K562 (cell line): ENCODE measurements around the gene RHOT1. TPM values are rescaled to one million over a fixed set of nuclear protein-coding genes. Genes with fewer than 3 reads are reported as not detected.

Experiments used
- ATAC-seq: fragments of 200-7000 bp; cut with Tn5 transposase; 3 replicates; pipeline ENCODE4 v1.9.1; 2020; ENCODE audit warnings: moderate library complexity
- BruUV-seq: library from RNA; stranded (reverse); fragments of 400-500 nt; replicated peaks from 2 replicates; lab custom pipeline; 2021; lab: Mats Ljungman, UMichigan
- CTCF ChIA-PET: fragments of 300-600 bp; formaldehyde crosslinking; extraction: SDS; loops from one replicate; lab custom pipeline; 2021; ENCODE audit warnings: low intra/inter-chr PET ratio; lab: Yijun Ruan, JAX
- POLR2A ChIA-PET: fragments of 300-600, 350-650 bp; sonication (Branson Sonifier 250); formaldehyde crosslinking; extraction: SDS; loops from one replicate; lab custom pipeline; 2021; ENCODE audit warnings: antibody characterized with exemption, inconsistent platforms; lab: Yijun Ruan, JAX
- DNase-seq, 4 experiments: peaks; one replicate each; pipeline versions ENCODE4 v3.0.0 to v3.0.0-alpha.2; 2011 to 2018; ENCODE audit warnings: low spot score in 3 of 4, mixed read lengths in 3 of 4; ENCODE audit errors: extremely low read depth in 1 of 4
- FAIRE-seq: peaks from 2 replicates; lab custom pipeline; 2011; peaks lifted over from hg19 to GRCh38; lab: Jason Lieb, UNC
- H2AFZ ChIP-seq: 2 replicates; pipeline ENCODE4 v1.6.0; 2011; ENCODE audit warnings: low read depth, low read length, control low read depth, inconsistent platforms
- H3K27ac ChIP-seq: fragments of 200-600 bp; 3 replicates; pipeline ENCODE4 v1.8.0; 2011; ENCODE audit warnings: low read depth, mild to moderate bottlenecking, control low read depth, inconsistent platforms, low read length, moderate library complexity, mixed read lengths; ENCODE audit errors: extremely low read depth
- H3K27me3 ChIP-seq, 2 experiments: fragments of 300-600 bp in 1 of 2; 2 replicates in 1 of 2; 3 replicates in 1 of 2; pipeline versions ENCODE4 v1.6.0 to v1.8.0; 2011; ENCODE audit warnings: inconsistent platforms in 2 of 2, low read length in 2 of 2, mild to moderate bottlenecking in 1 of 2, mixed read lengths in 1 of 2, moderate library complexity in 1 of 2; ENCODE audit not compliant: control insufficient read depth in 2 of 2, insufficient read depth in 2 of 2
- H3K36me3 ChIP-seq: fragments of 300-600 bp; 3 replicates; pipeline ENCODE4 v1.8.0; 2011; ENCODE audit warnings: mild to moderate bottlenecking, low read length, inconsistent platforms; ENCODE audit not compliant: control insufficient read depth, insufficient read depth
- H3K4me1 ChIP-seq, 2 experiments: fragments of 200-600 bp in 1 of 2; replicated peaks in 1 of 2; 2 replicates in 1 of 2; 3 replicates in 1 of 2; pipeline versions ENCODE4 v1.5.1 to v1.8.0; 2011; ENCODE audit warnings: inconsistent platforms in 2 of 2, low read length in 2 of 2, mild to moderate bottlenecking in 1 of 2, mixed read lengths in 1 of 2, moderate library complexity in 1 of 2; ENCODE audit not compliant: control insufficient read depth in 2 of 2, insufficient read depth in 2 of 2
- H3K4me2 ChIP-seq: 2 replicates; pipeline ENCODE4 v1.6.1; 2011; ENCODE audit warnings: low read length, control low read depth, inconsistent platforms, mixed read lengths; ENCODE audit not compliant: insufficient read depth
- H3K4me3 ChIP-seq: fragments of 200-600 bp; sonication (generic), shearing (Covaris generic); 2 replicates; pipeline ENCODE4 v1.5.1; 2016; ENCODE audit warnings: control low read depth, inconsistent platforms
- H3K79me2 ChIP-seq: fragments of 200-600 bp; 3 replicates; pipeline ENCODE4 v1.8.0; 2011; ENCODE audit warnings: low read length, inconsistent platforms; ENCODE audit not compliant: control insufficient read depth, insufficient read depth
- H3K9ac ChIP-seq, 2 experiments: 2 replicates each; pipeline versions ENCODE4 v1.6.0 to v1.6.1; 2011; ENCODE audit warnings: low read depth in 2 of 2, low read length in 2 of 2, control low read depth in 1 of 2, inconsistent platforms in 1 of 2, mild to moderate bottlenecking in 1 of 2, mixed read lengths in 1 of 2; ENCODE audit not compliant: insufficient read depth in 1 of 2
- H3K9me1 ChIP-seq: one replicate; pipeline ENCODE4 v1.6.0; 2011; ENCODE audit warnings: inconsistent platforms, mild to moderate bottlenecking, low read length, moderate library complexity; ENCODE audit not compliant: control insufficient read depth, insufficient read depth
- H3K9me3 ChIP-seq: replicated peaks from 2 replicates; pipeline ENCODE4 v1.5.1; 2011; ENCODE audit warnings: low read depth, low read length, inconsistent platforms; ENCODE audit not compliant: control insufficient read depth, insufficient read depth
- H4K20me1 ChIP-seq: replicated peaks from 2 replicates; pipeline ENCODE4 v1.6.1; 2011; ENCODE audit warnings: low read length, inconsistent platforms, mixed read lengths; ENCODE audit not compliant: control insufficient read depth, insufficient read depth
- CBX3 ChIP-seq, 2 experiments: IDR thresholded peaks; 1 replicate in 1 of 2; 2 replicates in 1 of 2; pipeline ENCODE4 v1.6.1; 2012; ENCODE audit warnings: inconsistent platforms in 2 of 2, low read length in 2 of 2, borderline replicate concordance in 1 of 2, control low read depth in 1 of 2
- MNT ChIP-seq, 2 experiments: fragments of 450-650 bp; conservative IDR thresholded peaks; 2 replicates each; pipeline ENCODE4 v1.6.1; 2017; ENCODE audit warnings: mild to moderate bottlenecking in 2 of 2, moderate library complexity in 2 of 2
- MXI1 ChIP-seq: IDR thresholded peaks from 2 replicates; pipeline ENCODE4 v1.6.1; 2011; ENCODE audit warnings: low read depth, mild to moderate bottlenecking, improper control_type of control experiment, low read length
- NBN ChIP-seq: fragments of 450-650 bp; IDR thresholded peaks from 2 replicates; pipeline ENCODE4 v1.6.1; 2016; ENCODE audit warnings: low read depth, mild to moderate bottlenecking
- TOE1 ChIP-seq, 2 experiments: fragments of 450-650 bp in 1 of 2; sonication (generic) in 1 of 2; formaldehyde crosslinking in 1 of 2; IDR thresholded peaks; 2 replicates each; pipeline versions ENCODE4 v1.7.1 to v1.8.0; 2016 to 2022; ENCODE audit warnings: borderline replicate concordance in 2 of 2, mild to moderate bottlenecking in 2 of 2, antibody characterized with exemption in 1 of 2, inconsistent platforms in 1 of 2, low read depth in 1 of 2, missing genetic modification reagents in 1 of 2, moderate library complexity in 1 of 2
- ZNF3 ChIP-seq: fragments of 250-450 bp; sonication (Bioruptor Pico); IDR thresholded peaks from 2 replicates; pipeline ENCODE4 v1.5.0; 2021; ENCODE audit warnings: mild to moderate bottlenecking, moderate library complexity
- WGBS: fragments of 100-300 bp; shearing (Covaris generic); methylation state at CpG from one replicate; pipeline ENCODE4 v1.1.6; 2016; ENCODE audit warnings: low coverage, mixed read lengths; ENCODE audit not compliant: insufficient coverage; ENCODE audit errors: missing lambda C conversion rate; 5-methylcytosine and 5-hydroxymethylcytosine counted together
- in situ Hi-C: fragments of 300-500 bp; cut with MboI; formaldehyde crosslinking; loops from 4 replicates; pipeline ENCODE4 v1.15.0; 2018; ENCODE audit warnings: inconsistent platforms, mixed read lengths
- intact Hi-C: fragments of 100-400 bp; cut with micrococcal nuclease; formaldehyde crosslinking; loops from 2 replicates; pipeline ENCODE4 v1.14.2; 2022
- polyA plus RNA-seq, 8 experiments: library from polyadenylated mRNA; depleted of rRNA in 4 of 8; stranded (reverse) in 5 of 8; unstranded in 3 of 8; fragments of >200 nt; fragmentation: Nextera tagmentation in 2 of 8; fragmentation: Illumina TruSeq in 1 of 8; extraction: Ambion mirVana in 2 of 8; extraction: Trizol in 1 of 8; gene quantifications; 2 replicates each; pipeline versions ENCODE4 v1.2.1 to v1.2.3, GENCODE V29; 2011 to 2014; ENCODE audit warnings: inconsistent platforms in 1 of 8, missing spikeins in 1 of 8
- total RNA-seq, 7 experiments: library from RNA; depleted of rRNA in 6 of 7; stranded (reverse); fragments of >200 nt in 6 of 7; fragmentation: Illumina TruSeq in 2 of 7; extraction: Trizol in 2 of 7; gene quantifications; 2 replicates each; pipeline versions ENCODE4 v1.2.1 to v1.2.3, GENCODE V29; 2011 to 2021; ENCODE audit warnings: low replicate concordance in 1 of 7

Gene RHOT1
- total and polyA plus RNA-seq, 9 of the 15 experiments (the other 6 are each of a cell fraction or from before 2014, with no cell fraction given): 23.0 to 101 (median 32.2) TPM

- BruUV-seq: no TSS peak
- no peaks in the 10 kb centered on the region for H3K27me3 ChIP-seq
- 50% methylated on average over 2 of the region's 2 CpGs for WGBS
- H3K4me2 ChIP-seq: no peak overlapping the region
- in situ Hi-C loops: no loop called here
- H3K9me1 ChIP-seq: no peaks in the 10 kb centered on the region
- no peak for ATAC-seq
- no peak overlapping the region for H3K27ac ChIP-seq
- CTCF ChIA-PET: interaction anchor here (0.6 kb wide), 1 partner anchor 130 kb away, joined by 4 read pairs; no protein-coding TSS in a partner anchor
- no peaks in the 10 kb centered on the region for H3K36me3 ChIP-seq
- no peak overlapping the region for H3K9ac ChIP-seq
- no peaks in the 10 kb centered on the region for H3K79me2 ChIP-seq
- no peaks in the 10 kb centered on the region for H3K4me1 ChIP-seq
- POLR2A ChIA-PET: no interaction called here
- no peak for DNase-seq
- H3K9me3 ChIP-seq: no peaks in the 10 kb centered on the region
- no peak overlapping the region for H3K4me3 ChIP-seq
- intact Hi-C loops: no loop called here
- H4K20me1 ChIP-seq: no peaks in the 10 kb centered on the region
- FAIRE-seq: no peak
- no peak for TF ChIP-seq TOE1 (IDR thresholded peaks at IDR 0.05; ENCODE audit: borderline replicate concordance)
- no peak for TF ChIP-seq TOE1 (CRISPR knock-in tag; IDR thresholded peaks at IDR 0.05; ENCODE audit: borderline replicate concordance, low read depth)
- TF ChIP-seq CBX3 (IDR thresholded peaks at IDR 0.05; ENCODE audit: borderline replicate concordance in 1 of 2, low read length in 2 of 2): no peak
- no peak for TF ChIP-seq MNT (conservative IDR thresholded peaks at IDR 0.05)
- no peak for TF ChIP-seq ZNF3 (CRISPR knock-in tag)
- no peak for TF ChIP-seq NBN
- no peak for TF ChIP-seq MXI1
- no peak overlapping the region for H2AFZ ChIP-seq
Observed at GRCh38 chr17:32235588-32235987, 93.3 kb downstream of the RHOT1 start.
